DMS153 treated with DMSO at 0.1 percent for 48 hours (cell line): ENCODE data around the gene ERICH3.

Experiments
- DNase-seq: peaks from one replicate; lab custom pipeline; 2025; ENCODE audit not compliant: unreplicated experiment; lab: John Stamatoyannopoulos, UW

Gene ERICH3

GRCh38 chr1:74673351-74674111 is at the start of gene ERICH3:
TSS of gene ERICH3 (minus strand) at chr1:74673792. CDS start at chr1:74673519, 273 bp downstream.
- DNase-seq: peak; percentile 56

- DNase-seq: no peak
These were observed 44.0 kb upstream of the ERICH3 start for GRCh38 chr1:74717626-74718025.

GRCh38 chr1:74716822-74717221 is 43.2 kb upstream of the ERICH3 start:
- no peak for DNase-seq

- DNase-seq: no peak
These were observed 42.2 kb upstream of the ERICH3 start for GRCh38 chr1:74715806-74716205.

GRCh38 chr1:74715236-74715502 is 41.6 kb upstream of the ERICH3 start:
- DNase-seq: no peak

GRCh38 chr1:74714429-74715235 is 41.0 kb upstream of the ERICH3 start:
- DNase-seq: no peak

GRCh38 chr1:74713849-74714248 is 40.3 kb upstream of the ERICH3 start:
- no peak for DNase-seq

GRCh38 chr1:74712881-74713280 is 39.3 kb upstream of the ERICH3 start:
- no peak for DNase-seq

- DNase-seq: no peak
These were observed 30.0 kb upstream of the ERICH3 start for GRCh38 chr1:74703386-74704182.

- no peak for DNase-seq
These were observed 25.7 kb upstream of the ERICH3 start for GRCh38 chr1:74699331-74699730.

- DNase-seq: no peak
These were observed 24.2 kb upstream of the ERICH3 start for GRCh38 chr1:74697832-74698231.

GRCh38 chr1:74693473-74693872 is 19.9 kb upstream of the ERICH3 start:
- no peak for DNase-seq

GRCh38 chr1:74690909-74691308 is 17.3 kb upstream of the ERICH3 start:
- no peak for DNase-seq

- peak; percentile 62 for DNase-seq
These were observed 16.7 kb upstream of the ERICH3 start for GRCh38 chr1:74690364-74690696.

GRCh38 chr1:74689621-74690363 is 16.2 kb upstream of the ERICH3 start:
- DNase-seq: peak; percentile 81

GRCh38 chr1:74686928-74687327 is 13.3 kb upstream of the ERICH3 start:
- DNase-seq: no peak

GRCh38 chr1:74684301-74684700 is 10.7 kb upstream of the ERICH3 start:
- no peak for DNase-seq

GRCh38 chr1:74683656-74684055 is 10.1 kb upstream of the ERICH3 start:
- DNase-seq: no peak

GRCh38 chr1:74681851-74682250 is 8.3 kb upstream of the ERICH3 start:
- no peak for DNase-seq

- no peak for DNase-seq
These were observed 7.9 kb upstream of the ERICH3 start for GRCh38 chr1:74681449-74681848.

- DNase-seq: no peak
These were observed 7.4 kb upstream of the ERICH3 start for GRCh38 chr1:74681001-74681400.
